H1 (cell line): Measurements from ENCODE around the gene ABCC6. TPM values are rescaled to one million over a fixed set of nuclear protein-coding genes. Genes with fewer than 3 reads are reported as not detected.

ENCODE experiments used
- CTCF ChIA-PET: fragments of 300-600 bp; sonication (Branson Sonifier 250); formaldehyde crosslinking; loops from one replicate; lab custom pipeline; 2021; ENCODE audit not compliant: partially characterized antibody; lab: Charles Lee
- POLR2A ChIA-PET: fragments of 300-600 bp; sonication (Branson Sonifier 250); formaldehyde crosslinking; loops from one replicate; lab custom pipeline; 2021; ENCODE audit warnings: inconsistent platforms; ENCODE audit not compliant: partially characterized antibody; lab: Charles Lee
- DNase-seq, 2 experiments: peaks; one replicate each; pipeline versions ENCODE4 v3.0.0 to v3.0.0-alpha.2; 2010 to 2022; ENCODE audit warnings: low spot score in 2 of 2, low read depth in 1 of 2, mixed read lengths in 1 of 2
- FAIRE-seq: peaks from 2 replicates; lab custom pipeline; 2011; peaks lifted over from hg19 to GRCh38; lab: Jason Lieb, UNC
- H2AFZ ChIP-seq: 2 replicates; pipeline ENCODE4 v1.8.1; 2012; ENCODE audit warnings: low read length, inconsistent platforms
- H2AK5ac ChIP-seq: 2 replicates; pipeline ENCODE4 v1.6.1; 2013; ENCODE audit warnings: low read depth, low read length
- H2BK120ac ChIP-seq: replicated peaks from 2 replicates; pipeline ENCODE3; 2013; ENCODE audit warnings: low read depth, low read length, inconsistent platforms
- H2BK12ac ChIP-seq: 2 replicates; pipeline ENCODE4 v1.6.1; 2013; ENCODE audit warnings: low read depth, low read length
- H2BK15ac ChIP-seq: 2 replicates; pipeline ENCODE4 v1.6.1; 2013; ENCODE audit warnings: low read length
- H2BK20ac ChIP-seq: 2 replicates; pipeline ENCODE4 v1.6.1; 2013; ENCODE audit warnings: low read length
- H2BK5ac ChIP-seq: 2 replicates; pipeline ENCODE4 v1.6.1; 2013; ENCODE audit warnings: low read depth, low read length
- H3K14ac ChIP-seq: 2 replicates; pipeline ENCODE4 v1.6.1; 2013; ENCODE audit warnings: inconsistent platforms; ENCODE audit not compliant: insufficient read length
- H3K18ac ChIP-seq: 2 replicates; pipeline ENCODE4 v1.6.1; 2013; ENCODE audit warnings: low read length; ENCODE audit errors: extremely low read depth
- H3K23ac ChIP-seq: 2 replicates; pipeline ENCODE4 v1.6.1; 2013; ENCODE audit warnings: inconsistent platforms; ENCODE audit not compliant: insufficient read length
- H3K23me2 ChIP-seq: 2 replicates; pipeline ENCODE4 v1.6.1; 2013; ENCODE audit warnings: low read depth, low read length
- H3K27ac ChIP-seq: 2 replicates; pipeline ENCODE4 v1.6.1; 2011; ENCODE audit warnings: low read depth, low read length, inconsistent platforms
- H3K27me3 ChIP-seq, 4 experiments: replicated peaks in 1 of 4; 1 replicate in 1 of 4; 2 replicates in 3 of 4; pipeline versions ENCODE4 v1.6.1 to v1.8.1; 2011 to 2013; ENCODE audit warnings: low read length in 3 of 4, mild to moderate bottlenecking in 3 of 4, inconsistent platforms in 2 of 4, mixed read lengths in 2 of 4, moderate library complexity in 1 of 4; ENCODE audit not compliant: control insufficient read depth in 3 of 4, insufficient read depth in 3 of 4; ENCODE audit errors: extremely low read depth in 1 of 4
- H3K36me3 ChIP-seq, 4 experiments: 2 replicates each; pipeline versions ENCODE4 v1.6.1 to v1.8.1; 2011 to 2013; ENCODE audit warnings: mild to moderate bottlenecking in 4 of 4, low read length in 3 of 4, moderate library complexity in 2 of 4, control low read depth in 1 of 4, inconsistent platforms in 1 of 4; ENCODE audit not compliant: insufficient read depth in 4 of 4, control insufficient read depth in 2 of 4
- H3K4ac ChIP-seq: replicated peaks from 2 replicates; pipeline ENCODE3; 2013; ENCODE audit warnings: low read length, low read depth, mixed read lengths, inconsistent platforms; ENCODE audit not compliant: insufficient read length
- H3K4me1 ChIP-seq, 4 experiments: replicated peaks in 1 of 4; 1 replicate in 1 of 4; 2 replicates in 3 of 4; pipeline versions ENCODE4 v1.6.1 to v1.8.1; 2011 to 2013; ENCODE audit warnings: low read length in 3 of 4, inconsistent platforms in 2 of 4, mixed read lengths in 1 of 4; ENCODE audit not compliant: insufficient read depth in 4 of 4, control insufficient read depth in 3 of 4
- H3K4me2 ChIP-seq, 2 experiments: 2 replicates each; pipeline versions ENCODE4 v1.6.1 to v1.8.1; 2011 to 2013; ENCODE audit warnings: low read depth in 2 of 2, low read length in 2 of 2, control low read depth in 1 of 2, inconsistent platforms in 1 of 2, mild to moderate bottlenecking in 1 of 2; ENCODE audit not compliant: insufficient read depth in 1 of 2
- H3K4me3 ChIP-seq, 4 experiments: fragments of 200-600, 300-600 bp in 1 of 4; sonication (generic), shearing (Covaris generic), sonication (Bioruptor Twin) in 1 of 4; 2 replicates each; pipeline versions ENCODE4 v1.5.1 to v1.8.1; 2011 to 2016; ENCODE audit warnings: low read length in 4 of 4, low read depth in 3 of 4, control low read depth in 2 of 4, inconsistent platforms in 2 of 4, mild to moderate bottlenecking in 2 of 4, mixed read lengths in 1 of 4, moderate library complexity in 1 of 4; ENCODE audit not compliant: insufficient read depth in 2 of 4; ENCODE audit errors: extremely low read depth in 1 of 4
- H3K56ac ChIP-seq: replicated peaks from 2 replicates; pipeline ENCODE3; 2013; ENCODE audit warnings: low read depth, mild to moderate bottlenecking, mixed read lengths, low read length, inconsistent platforms; ENCODE audit not compliant: insufficient read length
- H3K79me1 ChIP-seq: 2 replicates; pipeline ENCODE4 v1.6.1; 2013; ENCODE audit warnings: low read depth, low read length, control low read depth
- H3K79me2 ChIP-seq, 2 experiments: 2 replicates each; pipeline versions ENCODE4 v1.6.1 to v1.8.1; 2012 to 2013; ENCODE audit warnings: low read length in 2 of 2, mild to moderate bottlenecking in 2 of 2, inconsistent platforms in 1 of 2; ENCODE audit not compliant: insufficient read depth in 2 of 2, control insufficient read depth in 1 of 2
- H3K9ac ChIP-seq, 4 experiments: replicated peaks in 1 of 4; 1 replicate in 1 of 4; 2 replicates in 3 of 4; pipeline versions ENCODE4 v1.6.1 to v1.8.1; 2011 to 2013; ENCODE audit warnings: low read depth in 3 of 4, low read length in 3 of 4, control low read depth in 2 of 4, mild to moderate bottlenecking in 2 of 4, moderate library complexity in 2 of 4, inconsistent platforms in 1 of 4; ENCODE audit errors: extremely low read depth in 1 of 4
- H3K9me3 ChIP-seq, 2 experiments: 2 replicates each; pipeline versions ENCODE4 v1.6.1 to v1.8.1; 2012 to 2013; ENCODE audit warnings: mild to moderate bottlenecking in 2 of 2, moderate library complexity in 2 of 2, control low read depth in 1 of 2, inconsistent platforms in 1 of 2, low read depth in 1 of 2, low read length in 1 of 2, mixed read lengths in 1 of 2; ENCODE audit not compliant: insufficient read depth in 2 of 2
- H4K20me1 ChIP-seq, 2 experiments: replicated peaks in 1 of 2; 2 replicates each; pipeline versions ENCODE3 to v1.8.1; 2011 to 2013; ENCODE audit warnings: inconsistent platforms in 2 of 2, low read length in 2 of 2, mild to moderate bottlenecking in 1 of 2; ENCODE audit not compliant: insufficient read depth in 2 of 2, control insufficient read depth in 1 of 2
- H4K5ac ChIP-seq: 2 replicates; pipeline ENCODE4 v1.6.1; 2013; ENCODE audit warnings: low read length, low read depth, mixed read lengths, inconsistent platforms; ENCODE audit not compliant: insufficient read length
- H4K8ac ChIP-seq: 2 replicates; pipeline ENCODE4 v1.8.0; 2013; ENCODE audit warnings: mild to moderate bottlenecking, moderate library complexity, low read length, inconsistent platforms; ENCODE audit not compliant: insufficient read depth; ENCODE audit errors: extremely low read depth
- H4K91ac ChIP-seq: replicated peaks from 2 replicates; pipeline ENCODE3; 2013; ENCODE audit warnings: low read length, mixed read lengths, inconsistent platforms; ENCODE audit not compliant: insufficient read length
- ATF3 ChIP-seq: IDR thresholded peaks from 2 replicates; pipeline ENCODE4 v1.6.1; 2011; ENCODE audit warnings: low read depth, mild to moderate bottlenecking, low read length; ENCODE audit not compliant: insufficient read depth
- BACH1 ChIP-seq: IDR thresholded peaks from 2 replicates; pipeline ENCODE4 v1.6.1; 2012; ENCODE audit warnings: low read length, improper control_type of control experiment
- CEBPB ChIP-seq: IDR thresholded peaks from 2 replicates; pipeline ENCODE4 v1.6.1; 2012; ENCODE audit warnings: low read depth, low read length
- GTF2F1 ChIP-seq: IDR thresholded peaks from 2 replicates; pipeline ENCODE4 v1.6.1; 2012; ENCODE audit warnings: low read depth, low read length, improper control_type of control experiment, borderline replicate concordance
- JUN ChIP-seq: IDR thresholded peaks from 2 replicates; pipeline ENCODE4 v1.6.1; 2011; ENCODE audit warnings: low read depth, mild to moderate bottlenecking, improper control_type of control experiment, low read length
- KDM1A ChIP-seq: fragments of 200-600, 300-600 bp; sonication (generic); IDR thresholded peaks from 2 replicates; pipeline ENCODE4 v1.7.1; 2016; ENCODE audit warnings: mild to moderate bottlenecking, low read length, borderline replicate concordance
- MAX ChIP-seq: IDR thresholded peaks from 2 replicates; pipeline ENCODE4 v1.6.1; 2012; ENCODE audit warnings: inconsistent platforms
- PHF8 ChIP-seq: fragments of 200-600 bp; sonication (generic); conservative IDR thresholded peaks from 2 replicates; pipeline ENCODE4 v1.7.1; 2012; ENCODE audit warnings: low read depth, mild to moderate bottlenecking, inconsistent platforms, low read length, moderate library complexity
- POLR2AphosphoS5 ChIP-seq: IDR thresholded peaks from 2 replicates; pipeline ENCODE4 v1.6.1; 2011; ENCODE audit warnings: low read depth, low read length
- RAD21 ChIP-seq, 2 experiments: IDR thresholded peaks in 1 of 2; conservative IDR thresholded peaks in 1 of 2; 2 replicates each; pipeline ENCODE4 v1.6.1; 2011; ENCODE audit warnings: low read depth in 2 of 2, low read length in 2 of 2, improper control_type of control experiment in 1 of 2, inconsistent platforms in 1 of 2, mild to moderate bottlenecking in 1 of 2, moderate library complexity in 1 of 2
- SP1 ChIP-seq: IDR thresholded peaks from 2 replicates; pipeline ENCODE4 v1.6.1; 2011; ENCODE audit warnings: low read depth, low read length
- SRF ChIP-seq: IDR thresholded peaks from 2 replicates; pipeline ENCODE4 v1.6.1; 2011; ENCODE audit warnings: mild to moderate bottlenecking, low read depth, low read length, moderate library complexity
- YY1 ChIP-seq: IDR thresholded peaks from 2 replicates; pipeline ENCODE4 v1.6.1; 2011; ENCODE audit warnings: low read depth, mild to moderate bottlenecking, low read length
- WGBS, 2 experiments: shearing (Covaris generic) in 1 of 2; methylation state at CpG; one replicate each; pipeline versions ENCODE4 v1.1.6 to v1.1.7; 2013 to 2015; ENCODE audit warnings: low lambda C conversion rate in 2 of 2, mixed read lengths in 2 of 2, inconsistent platforms in 1 of 2, low coverage in 1 of 2, missing lambda C conversion rate in 1 of 2; ENCODE audit not compliant: insufficient replicate concordance in 2 of 2, insufficient coverage in 1 of 2, insufficient read length in 1 of 2; ENCODE audit errors: extremely low coverage in 1 of 2, missing lambda C conversion rate in 1 of 2; 5-methylcytosine and 5-hydroxymethylcytosine counted together
- polyA plus RNA-seq, 7 experiments: library from polyadenylated mRNA; depleted of rRNA in 3 of 7; stranded (reverse) in 5 of 7; unstranded in 2 of 7; fragments of >200 nt in 5 of 7; fragments of 200-250 nt in 2 of 7; gene quantifications; 1 replicate in 5 of 7; 2 replicates in 1 of 7; 4 replicates in 1 of 7; pipeline versions ENCODE4 v1.2.1 to v1.2.3, GENCODE V29; 2011 to 2013; ENCODE audit warnings: missing spikeins in 2 of 7, mixed read lengths in 2 of 7
- total RNA-seq: library from RNA; stranded (reverse); fragmentation: NEBNext Ultra II Directional; extraction: Animal tissue kit (Norgen Biotek cat#: 25700); gene quantifications from 2 replicates; pipeline ENCODE4 v1.2.1, GENCODE V29; 2021

The ABCC6 gene
- total and polyA plus RNA-seq, 2 of the 8 experiments (the other 6 are each of a cell fraction or from before 2014, with no cell fraction given) = 1.6 to 1.8 TPM

- H3K4ac ChIP-seq = no peak overlapping the region
- no peak overlapping the region for H3K56ac ChIP-seq
- no peak overlapping the region for H4K8ac ChIP-seq
- H2BK15ac ChIP-seq = no peak overlapping the region
- H3K4me1 ChIP-seq = no peaks in the 10 kb centered on the region
- no peak overlapping the region for H2BK120ac ChIP-seq
- no peaks in the 10 kb centered on the region for H3K36me3 ChIP-seq
- no peaks in the 10 kb centered on the region for H3K79me1 ChIP-seq
- ChIA-PET CTCF (interaction anchor here (2.0 kb wide), 1 partner anchor 29 kb away, joined by 7 read pairs; no protein-coding TSS in a partner anchor), POLR2A (no interaction called here)
- no peak overlapping the region for H4K5ac ChIP-seq
- H3K27ac ChIP-seq = no peak overlapping the region
- TF ChIP-seq BACH1 (no peak), ATF3 (no peak), MAX (no peak), JUN (no peak), SP1 (no peak), YY1 (no peak), KDM1A (no peak), RAD21 (IDR thresholded peaks at IDR 0.05 in 1 of 2, conservative IDR thresholded peaks at IDR 0.05 in 1 of 2; ENCODE audit: low read depth in 2 of 2, low read length in 2 of 2) (no peak), POLR2AphosphoS5 (no peak), GTF2F1 (no peak), PHF8 (no peak), CEBPB (no peak), SRF (no peak)
- no peaks in the 10 kb centered on the region for H3K79me2 ChIP-seq
- H3K4me2 ChIP-seq = no peak overlapping the region
- no peak overlapping the region for H2AFZ ChIP-seq
- H2AK5ac ChIP-seq = no peak overlapping the region
- no peak overlapping the region for H3K23ac ChIP-seq
- H4K91ac ChIP-seq = no peak overlapping the region
- no peak overlapping the region for H3K9ac ChIP-seq
- no peak overlapping the region for H2BK20ac ChIP-seq
- peaks cover 0 to 4% of the 10 kb centered on the region in 2 experiments for H4K20me1 ChIP-seq
- peaks cover 22 to 26% of the 10 kb centered on the region in 2 experiments for H3K9me3 ChIP-seq
- no peak overlapping the region for H3K14ac ChIP-seq
- no peak overlapping the region for H3K18ac ChIP-seq
- H3K4me3 ChIP-seq = no peak overlapping the region
- 87% methylated on average over 4 of the region's 4 CpGs; no CpG with 5 or more reads in 1 of the 2 experiments for WGBS, 2 experiments
- no peak overlapping the region for H2BK12ac ChIP-seq
- DNase-seq (no peak), FAIRE-seq (no peak)
- peaks cover 6% of the 10 kb centered on the region; the same call in 1 of the 2 replicates for H3K23me2 ChIP-seq
- H3K27me3 ChIP-seq = no peaks in the 10 kb centered on the region
- H2BK5ac ChIP-seq = no peak overlapping the region
Measured at GRCh38 chr16:16158082-16158658, 65.1 kb downstream of the ABCC6 start.
